Measurements from ENCODE around the gene A4GALT.

- TF ChIP-seq POLR2A (IDR thresholded peaks at IDR 0.05; ENCODE audit: low read depth, low read length) (no peak), TAF1 (IDR thresholded peaks at IDR 0.05; ENCODE audit: borderline replicate concordance, low read depth, low read length) (no peak)
These were observed 46.2 kb upstream of the A4GALT start for GRCh38 chr22:42766860-42767259.

All from GM12892 (cell line).